Tibial nerve (tissue), 4 donors: ENCODE results near the gene SLC31A1. TPM values are rescaled to one million over a fixed set of nuclear protein-coding genes. Genes with fewer than 3 reads are reported as not detected.

Experiments used
- DNase-seq, 2 donors: peaks; one replicate each; pipeline ENCODE4 v3.0.0-alpha.2; 2019; ENCODE audit warnings: low spot score in 2 of 2
- H3K27ac ChIP-seq, 4 donors: fragments of 200-600 bp; sonication (generic) in 3 of 4; one replicate each; pipeline ENCODE4 v1.5.1; 2017 to 2019; ENCODE audit warnings: mild to moderate bottlenecking in 1 of 4
- H3K27me3 ChIP-seq, 2 donors: fragments of 200-600 bp; sonication (generic) in 1 of 2; one replicate each; pipeline versions ENCODE4 v1.5.1 to v1.6.0; 2017 to 2019
- H3K36me3 ChIP-seq, 3 donors: fragments of 200-600 bp; sonication (generic); one replicate each; pipeline ENCODE4 v1.5.1; 2018 to 2019
- H3K4me1 ChIP-seq, 4 donors: fragments of 200-600 bp; sonication (generic) in 3 of 4; one replicate each; pipeline ENCODE4 v1.5.1; 2017 to 2019
- H3K4me3 ChIP-seq, 4 donors: fragments of 200-600 bp; sonication (generic) in 3 of 4; one replicate each; pipeline ENCODE4 v1.5.1; 2017 to 2019; ENCODE audit warnings: mild to moderate bottlenecking in 1 of 4, moderate library complexity in 1 of 4
- H3K9me3 ChIP-seq, 4 donors: fragments of 200-600 bp; sonication (generic) in 3 of 4; one replicate each; pipeline ENCODE4 v1.5.1; 2017 to 2019
- EP300 ChIP-seq, 2 donors: sonication (generic); formaldehyde crosslinking; IDR thresholded peaks; one replicate each; pipeline ENCODE4 v1.6.1; 2017; ENCODE audit warnings: antibody characterized with exemption in 2 of 2, mild to moderate bottlenecking in 1 of 2
- POLR2A ChIP-seq, 2 donors: fragments of 450-650 bp; IDR thresholded peaks; one replicate each; pipeline ENCODE4 v1.6.1; 2017; ENCODE audit warnings: antibody characterized with exemption in 2 of 2, mild to moderate bottlenecking in 2 of 2, moderate library complexity in 2 of 2
- WGBS, 2 donors: methylation state at CpG; one replicate each; pipeline ENCODE4 v1.1.5; 2018; 5-methylcytosine and 5-hydroxymethylcytosine counted together
- total RNA-seq, 4 donors: library from RNA; depleted of rRNA; stranded (reverse); fragments of >200 nt; gene quantifications; one replicate each; pipeline ENCODE4 v1.1.0, GENCODE V29; 2016
- TF ChIP-seq, protein P1 (sequence below), 5 experiments: fragments of 200-600 bp in 3 of 5; fragments of 450-650 bp in 2 of 5; sonication (generic) in 3 of 5; IDR thresholded peaks; one replicate each; pipeline ENCODE4 v1.5.1; 2016 to 2019; ENCODE audit warnings: antibody characterized with exemption in 5 of 5, mild to moderate bottlenecking in 3 of 5, moderate library complexity in 2 of 5

The SLC31A1 gene
- total RNA-seq, 4 donors from 2014 or later: 6.5 to 12.9 (median 10.6) TPM

- no peaks in the 10 kb centered on the region for H3K36me3 ChIP-seq
- peak overlapping the region in 2 of 4 donors; percentile 55 to 92 for H3K27ac ChIP-seq
These were observed 1.4 kb upstream of the SLC31A1 start for GRCh38 chr9:113219969-113220368.

GRCh38 chr9:113220467-113221002, 809 bp upstream of the SLC31A1 start:
- peak overlapping the region; percentile 53 to 92 (median 71) for H3K4me3 ChIP-seq

More at GRCh38 chr9:113219969-113220368, 1.4 kb upstream of the SLC31A1 start:
- no peak for DNase-seq
- H3K4me3 ChIP-seq: peak overlapping the region in 3 of 4 donors; percentile 53 to 92 (median 83)
- H3K4me1 ChIP-seq: peaks cover 0 to 57% (median 20%) of the 10 kb centered on the region in 4 donors
- no peaks in the 10 kb centered on the region for H3K9me3 ChIP-seq
- WGBS, 2 donors: 9 to 23% methylated on average over 1 of the region's 1 CpG
- H3K27me3 ChIP-seq: no peaks in the 10 kb centered on the region
- TF ChIP-seq, protein P1, sequence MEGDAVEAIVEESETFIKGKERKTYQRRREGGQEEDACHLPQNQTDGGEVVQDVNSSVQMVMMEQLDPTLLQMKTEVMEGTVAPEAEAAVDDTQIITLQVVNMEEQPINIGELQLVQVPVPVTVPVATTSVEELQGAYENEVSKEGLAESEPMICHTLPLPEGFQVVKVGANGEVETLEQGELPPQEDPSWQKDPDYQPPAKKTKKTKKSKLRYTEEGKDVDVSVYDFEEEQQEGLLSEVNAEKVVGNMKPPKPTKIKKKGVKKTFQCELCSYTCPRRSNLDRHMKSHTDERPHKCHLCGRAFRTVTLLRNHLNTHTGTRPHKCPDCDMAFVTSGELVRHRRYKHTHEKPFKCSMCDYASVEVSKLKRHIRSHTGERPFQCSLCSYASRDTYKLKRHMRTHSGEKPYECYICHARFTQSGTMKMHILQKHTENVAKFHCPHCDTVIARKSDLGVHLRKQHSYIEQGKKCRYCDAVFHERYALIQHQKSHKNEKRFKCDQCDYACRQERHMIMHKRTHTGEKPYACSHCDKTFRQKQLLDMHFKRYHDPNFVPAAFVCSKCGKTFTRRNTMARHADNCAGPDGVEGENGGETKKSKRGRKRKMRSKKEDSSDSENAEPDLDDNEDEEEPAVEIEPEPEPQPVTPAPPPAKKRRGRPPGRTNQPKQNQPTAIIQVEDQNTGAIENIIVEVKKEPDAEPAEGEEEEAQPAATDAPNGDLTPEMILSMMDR (IDR thresholded peaks at IDR 0.05): no peak
- TF ChIP-seq POLR2A (IDR thresholded peaks at IDR 0.05) (no peak), EP300 (IDR thresholded peaks at IDR 0.05) (no peak)

DNA sequence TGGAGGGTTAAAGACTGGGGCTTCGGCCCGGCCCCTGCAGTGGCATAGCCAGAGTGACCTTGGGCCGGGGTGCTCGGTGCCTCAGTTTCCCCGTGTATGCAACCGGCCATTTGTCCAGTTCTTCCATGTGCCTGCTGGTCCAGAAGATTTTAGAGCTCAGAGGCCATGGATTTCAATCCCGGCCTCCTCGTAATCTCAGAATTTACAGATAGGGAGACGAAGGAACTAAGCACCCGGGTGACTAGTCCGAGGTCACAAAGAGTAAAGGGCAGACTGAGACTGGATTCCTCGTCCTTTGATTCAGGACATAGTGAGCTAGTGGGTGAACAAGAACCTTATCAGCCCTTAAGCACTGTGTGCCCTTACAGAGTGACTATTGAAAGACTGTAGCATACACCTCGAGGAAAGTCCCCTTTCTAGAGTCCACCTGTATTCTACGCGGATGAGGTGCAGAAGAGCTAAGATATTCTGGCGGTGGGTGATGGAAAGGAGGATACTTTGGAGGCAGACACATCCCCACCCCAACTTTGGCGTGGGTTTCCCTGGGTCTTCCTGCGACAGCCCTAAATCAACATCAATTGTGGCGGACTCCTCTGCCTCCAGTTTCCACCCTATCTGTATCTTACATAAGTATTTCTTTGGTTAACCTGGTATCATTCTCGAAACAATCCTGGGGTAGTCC, 597 bp downstream of the SLC31A1 start:
- DNase-seq: no peak
- Histone ChIP-seq H3K27ac (peak overlapping the region; percentile 47 to 92 (median 89)), H3K4me1 (peaks cover 0 to 52% (median 20%) of the 10 kb centered on the region in 4 donors), H3K9me3 (no peaks in the 10 kb centered on the region), H3K4me3 (peak overlapping the region; percentile 59 to 92 (median 73)), H3K27me3 (no peaks in the 10 kb centered on the region), H3K36me3 (no peaks in the 10 kb centered on the region)
- TF ChIP-seq POLR2A (IDR thresholded peaks at IDR 0.05): no peak
- TF ChIP-seq, protein P1 (IDR thresholded peaks at IDR 0.05): no peak
- TF ChIP-seq EP300 (IDR thresholded peaks at IDR 0.05): no peak
- 10 to 12% methylated on average over 20 of the region's 20 CpGs for WGBS, 2 donors

More at GRCh38 chr9:113220467-113221002, 809 bp upstream of the SLC31A1 start:
- no peak for DNase-seq
- WGBS, 2 donors: 7 to 8% methylated on average over 11 of the region's 11 CpGs
- Histone ChIP-seq H3K9me3 (no peaks in the 10 kb centered on the region), H3K27me3 (no peaks in the 10 kb centered on the region), H3K36me3 (no peaks in the 10 kb centered on the region), H3K27ac (peak overlapping the region; percentile 47 to 92 (median 86)), H3K4me1 (peaks cover 0 to 52% (median 20%) of the 10 kb centered on the region in 4 donors)
- TF ChIP-seq EP300 (IDR thresholded peaks at IDR 0.05) (no peak), POLR2A (IDR thresholded peaks at IDR 0.05) (no peak)
- TF ChIP-seq, protein P1 (IDR thresholded peaks at IDR 0.05): no peak

- Histone ChIP-seq H3K9me3 (no peaks in the 10 kb centered on the region), H3K27ac (peak overlapping the region in 2 of 4 donors; percentile 89 to 92), H3K36me3 (no peaks in the 10 kb centered on the region), H3K4me1 (peaks cover 0 to 52% (median 20%) of the 10 kb centered on the region in 4 donors), H3K4me3 (peak overlapping the region; percentile 59 to 92 (median 73)), H3K27me3 (no peaks in the 10 kb centered on the region)
- DNase-seq: no peak
- TF ChIP-seq EP300 (IDR thresholded peaks at IDR 0.05): no peak
- TF ChIP-seq, protein P1 (IDR thresholded peaks at IDR 0.05): no peak
- no peak for TF ChIP-seq POLR2A (IDR thresholded peaks at IDR 0.05)
- 65 to 68% methylated on average over 5 of the region's 5 CpGs for WGBS, 2 donors
These were observed 1.1 kb downstream of the SLC31A1 start for GRCh38 chr9:113222482-113222841.

- Histone ChIP-seq H3K36me3 (no peaks in the 10 kb centered on the region), H3K4me3 (no peak overlapping the region), H3K27ac (no peak overlapping the region), H3K27me3 (no peaks in the 10 kb centered on the region), H3K4me1 (peaks cover 0 to 37% (median 20%) of the 10 kb centered on the region in 4 donors), H3K9me3 (no peaks in the 10 kb centered on the region)
- TF ChIP-seq EP300 (IDR thresholded peaks at IDR 0.05) (no peak), POLR2A (IDR thresholded peaks at IDR 0.05) (no peak)
- TF ChIP-seq, protein P1 (IDR thresholded peaks at IDR 0.05): no peak
- no peak for DNase-seq
- 89 to 91% methylated on average over 2 of the region's 2 CpGs for WGBS, 2 donors
These were observed 2.6 kb downstream of the SLC31A1 start for GRCh38 chr9:113223963-113224362.
